HL-60 (cell line): ENCODE data around the gene CDH5.

ENCODE experiments used
- DNase-seq, 2 experiments: peaks; one replicate each; pipeline ENCODE4 v3.0.0-alpha.2; 2010 to 2020; ENCODE audit warnings: low read depth in 1 of 2, low spot score in 1 of 2
- H3K27ac ChIP-seq: fragments of 250-450 bp; sonication (Bioruptor Pico); replicated peaks from 2 replicates; pipeline ENCODE4 v1.5.1; 2020; ENCODE audit warnings: mild to moderate bottlenecking, moderate library complexity
- H3K27me3 ChIP-seq: fragments of 250-450 bp; sonication (Bioruptor Pico); 2 replicates; pipeline ENCODE4 v1.5.1; 2021; ENCODE audit warnings: mild to moderate bottlenecking, moderate library complexity; ENCODE audit not compliant: insufficient read depth, poor library complexity, severe bottlenecking
- H3K4me3 ChIP-seq: replicated peaks from 2 replicates; pipeline ENCODE4 v1.5.1; 2011; ENCODE audit warnings: mild to moderate bottlenecking, control low read depth, low read length; ENCODE audit not compliant: insufficient read depth
- CTCF ChIP-seq: IDR thresholded peaks from one replicate; pipeline ENCODE4 v1.5.1; 2011; ENCODE audit warnings: low read length, control low read depth, inconsistent platforms; ENCODE audit not compliant: insufficient read depth
- GABPA ChIP-seq: IDR thresholded peaks from 2 replicates; pipeline ENCODE4 v1.6.1; 2012; ENCODE audit warnings: low read depth
- POLR2AphosphoS5 ChIP-seq: IDR thresholded peaks from 2 replicates; pipeline ENCODE4 v1.6.1; 2012; ENCODE audit warnings: low read depth
- REST ChIP-seq: IDR thresholded peaks from 2 replicates; pipeline ENCODE4 v1.6.1; 2012; ENCODE audit warnings: low read depth; ENCODE audit not compliant: insufficient replicate concordance
- SPI1 ChIP-seq: IDR thresholded peaks from 2 replicates; pipeline ENCODE4 v1.6.1; 2012; ENCODE audit warnings: low read depth, mild to moderate bottlenecking, borderline replicate concordance
- long read RNA-seq: library from polyadenylated mRNA; unstranded; transcript quantifications from one replicate; pipeline ENCODE4 v2.0.0, GENCODE V29; 2020

Gene CDH5
- long read RNA-seq: 0 reads

- DNase-seq: no peak
- Histone ChIP-seq H3K27ac (no peak within 1 kb of the TSS), H3K4me3 (no peak within 1 kb of the TSS), H3K27me3 (peaks cover 24% of the 10 kb centered on the region)
- TF ChIP-seq CTCF (no peak), REST (no peak), POLR2AphosphoS5 (no peak), GABPA (no peak), SPI1 (no peak)
Measured at GRCh38 chr16:66366433-66367299, at the start of gene CDH5. TSS of gene CDH5 (plus strand) at chr16:66366691. CDS start at chr16:66379338, 12,647 bp downstream.

- TF ChIP-seq CTCF: no peak
- TF ChIP-seq REST: no peak
- TF ChIP-seq SPI1: no peak
- TF ChIP-seq POLR2AphosphoS5: no peak
- TF ChIP-seq GABPA: no peak
- no peak for DNase-seq
- Histone ChIP-seq H3K4me3 (no peak overlapping the region), H3K27ac (no peak overlapping the region), H3K27me3 (no peaks in the 10 kb centered on the region)
Measured at GRCh38 chr16:66318505-66318904, 48.0 kb upstream of the CDH5 start.

- Histone ChIP-seq H3K4me3 (no peak overlapping the region), H3K27me3 (no peaks in the 10 kb centered on the region), H3K27ac (no peak overlapping the region)
- no peak for DNase-seq
- TF ChIP-seq GABPA (no peak), CTCF (no peak), SPI1 (no peak), REST (no peak), POLR2AphosphoS5 (no peak)
Measured at GRCh38 chr16:66320774-66321173, 45.7 kb upstream of the CDH5 start.
